Measurements from ENCODE around the gene KSR2. TPM values are rescaled to one million over a fixed set of nuclear protein-coding genes. Genes with fewer than 3 reads are reported as not detected.

Gene KSR2
- total RNA-seq, 1 donor = under 0.01 TPM

GRCh38 chr12:117789195-117789912, 179.4 kb downstream of the KSR2 start:
- no peak for DNase-seq (ENCODE audit: insufficient read length, low spot score, missing footprints)
- Histone ChIP-seq H4K20me1 (ENCODE audit: insufficient read depth, low read length) (no peaks in the 10 kb centered on the region), H3K4me2 (ENCODE audit: insufficient read depth, low read length) (no peak overlapping the region), H3K27ac (ENCODE audit: low read depth, low read length) (no peak overlapping the region), H3K79me2 (ENCODE audit: insufficient read depth, low read length) (no peaks in the 10 kb centered on the region), H3K4me3 (ENCODE audit: insufficient read depth, low read length) (no peak overlapping the region), H3K9me3 (ENCODE audit: low read depth, low read length) (peaks cover 2% of the 10 kb centered on the region), H3K36me3 (ENCODE audit: insufficient read depth, low read length) (no peaks in the 10 kb centered on the region), H3K27me3 (ENCODE audit: insufficient read depth, low read length) (no peaks in the 10 kb centered on the region), H2AFZ (ENCODE audit: low read length) (no peak overlapping the region), H3K4me1 (ENCODE audit: insufficient read depth, low read length) (no peaks in the 10 kb centered on the region)
- TF ChIP-seq CTCF (IDR thresholded peaks at IDR 0.05; ENCODE audit: extremely low read depth, low read depth, low read length) = no peak

GRCh38 chr12:117778656-117779055, 190.1 kb downstream of the KSR2 start:
- Histone ChIP-seq H3K9me3 (ENCODE audit: low read depth, low read length) (no peaks in the 10 kb centered on the region), H3K27me3 (ENCODE audit: insufficient read depth, low read length) (no peaks in the 10 kb centered on the region), H3K4me2 (ENCODE audit: insufficient read depth, low read length) (no peak overlapping the region), H3K27ac (ENCODE audit: low read depth, low read length) (no peak overlapping the region), H3K36me3 (ENCODE audit: insufficient read depth, low read length) (no peaks in the 10 kb centered on the region), H4K20me1 (ENCODE audit: insufficient read depth, low read length) (no peaks in the 10 kb centered on the region), H3K4me1 (ENCODE audit: insufficient read depth, low read length) (no peaks in the 10 kb centered on the region), H3K4me3 (ENCODE audit: insufficient read depth, low read length) (no peak overlapping the region), H2AFZ (ENCODE audit: low read length) (no peak overlapping the region), H3K79me2 (ENCODE audit: insufficient read depth, low read length) (no peaks in the 10 kb centered on the region)
- TF ChIP-seq CTCF (IDR thresholded peaks at IDR 0.05; ENCODE audit: extremely low read depth, low read depth, low read length) = no peak
- no peak for DNase-seq (ENCODE audit: insufficient read length, low spot score, missing footprints)

GRCh38 chr12:117774941-117775775, 193.6 kb downstream of the KSR2 start:
- H3K36me3 ChIP-seq (ENCODE audit: insufficient read depth, low read length) = no peaks in the 10 kb centered on the region
- no peak overlapping the region for H3K27ac ChIP-seq (ENCODE audit: low read depth, low read length)
- no peaks in the 10 kb centered on the region for H3K79me2 ChIP-seq (ENCODE audit: insufficient read depth, low read length)
- DNase-seq (ENCODE audit: insufficient read length, low spot score, missing footprints) = no peak
- no peak overlapping the region for H3K4me3 ChIP-seq (ENCODE audit: insufficient read depth, low read length)
- H3K9me3 ChIP-seq (ENCODE audit: low read depth, low read length) = no peaks in the 10 kb centered on the region
- H3K27me3 ChIP-seq (ENCODE audit: insufficient read depth, low read length) = no peaks in the 10 kb centered on the region
- H4K20me1 ChIP-seq (ENCODE audit: insufficient read depth, low read length) = no peaks in the 10 kb centered on the region
- no peak overlapping the region for H3K4me2 ChIP-seq (ENCODE audit: insufficient read depth, low read length)
- TF ChIP-seq CTCF (IDR thresholded peaks at IDR 0.05; ENCODE audit: extremely low read depth, low read depth, low read length) = no peak
- H2AFZ ChIP-seq (ENCODE audit: low read length) = no peak overlapping the region
- H3K4me1 ChIP-seq (ENCODE audit: insufficient read depth, low read length) = no peaks in the 10 kb centered on the region

- no peaks in the 10 kb centered on the region for H4K20me1 ChIP-seq (ENCODE audit: insufficient read depth, low read length)
- DNase-seq (ENCODE audit: insufficient read length, low spot score, missing footprints) = no peak
- H3K27me3 ChIP-seq (ENCODE audit: insufficient read depth, low read length) = no peaks in the 10 kb centered on the region
- H3K36me3 ChIP-seq (ENCODE audit: insufficient read depth, low read length) = no peaks in the 10 kb centered on the region
- no peak overlapping the region for H3K4me3 ChIP-seq (ENCODE audit: insufficient read depth, low read length)
- no peaks in the 10 kb centered on the region for H3K79me2 ChIP-seq (ENCODE audit: insufficient read depth, low read length)
- no peak overlapping the region for H3K4me2 ChIP-seq (ENCODE audit: insufficient read depth, low read length)
- no peak overlapping the region for H3K27ac ChIP-seq (ENCODE audit: low read depth, low read length)
- TF ChIP-seq CTCF (IDR thresholded peaks at IDR 0.05; ENCODE audit: extremely low read depth, low read depth, low read length) = no peak
- no peaks in the 10 kb centered on the region for H3K9me3 ChIP-seq (ENCODE audit: low read depth, low read length)
- no peaks in the 10 kb centered on the region for H3K4me1 ChIP-seq (ENCODE audit: insufficient read depth, low read length)
- H2AFZ ChIP-seq (ENCODE audit: low read length) = no peak overlapping the region
Observed at GRCh38 chr12:117768860-117769259, 199.9 kb downstream of the KSR2 start.

Measured in osteoblast (primary cell).